GM12864 (cell line): Measurements from ENCODE around the gene RER1.

Experiments
- DNase-seq: peaks from one replicate; pipeline ENCODE4 v3.0.0-alpha.2; 2011; ENCODE audit warnings: low read depth
- H3K4me3 ChIP-seq: 2 replicates; pipeline ENCODE4 v1.5.1; 2011; ENCODE audit warnings: mild to moderate bottlenecking, low read depth, low read length, control low read depth
- CTCF ChIP-seq: IDR thresholded peaks from 2 replicates; pipeline ENCODE4 v1.5.1; 2011; ENCODE audit warnings: low read depth, mild to moderate bottlenecking, moderate library complexity, low read length, control low read depth, inconsistent platforms; ENCODE audit errors: missing control alignments

RER1 gene

GRCh38 chr1:2376931-2377672 is 14.5 kb upstream of the RER1 start:
- no peak for TF ChIP-seq CTCF
- no peak for DNase-seq

GRCh38 chr1:2377751-2378440 is 13.7 kb upstream of the RER1 start:
- H3K4me3 ChIP-seq = no peak overlapping the region
- no peak for DNase-seq
- TF ChIP-seq CTCF = no peak

More at GRCh38 chr1:2376931-2377672, 14.5 kb upstream of the RER1 start:
- no peak overlapping the region for H3K4me3 ChIP-seq

- no peak overlapping the region for H3K4me3 ChIP-seq
- DNase-seq = no peak
- TF ChIP-seq CTCF = no peak
Observed at GRCh38 chr1:2378441-2378851, 13.2 kb upstream of the RER1 start.

GRCh38 chr1:2378956-2379732 is 12.5 kb upstream of the RER1 start:
- TF ChIP-seq CTCF = no peak
- H3K4me3 ChIP-seq = no peak overlapping the region
- DNase-seq = no peak

GRCh38 chr1:2379733-2380404 is 11.8 kb upstream of the RER1 start:
- no peak for DNase-seq
- no peak overlapping the region for H3K4me3 ChIP-seq
- no peak for TF ChIP-seq CTCF

- H3K4me3 ChIP-seq = no peak overlapping the region
- DNase-seq = no peak
- no peak for TF ChIP-seq CTCF
Observed at GRCh38 chr1:2380816-2381591, 10.6 kb upstream of the RER1 start.
